OCI-LY7 (cell line): ENCODE measurements around the gene ZFYVE28.

Source experiments
- EZH2phosphoT487 ChIP-seq: fragments of 200-600 bp; sonication (generic); IDR thresholded peaks from 2 replicates; pipeline ENCODE4 v1.6.1; 2018; ENCODE audit warnings: low read depth, borderline replicate concordance, mild to moderate bottlenecking, mixed run types, antibody characterized with exemption, low read length, moderate library complexity, mixed read lengths
- TF ChIP-seq, protein P1 (sequence below): fragments of 200-600 bp; sonication (generic); conservative IDR thresholded peaks from 2 replicates; pipeline ENCODE4 v1.5.1; 2014; ENCODE audit warnings: mild to moderate bottlenecking, antibody characterized with exemption, low read length, moderate library complexity, mixed read lengths

DNA sequence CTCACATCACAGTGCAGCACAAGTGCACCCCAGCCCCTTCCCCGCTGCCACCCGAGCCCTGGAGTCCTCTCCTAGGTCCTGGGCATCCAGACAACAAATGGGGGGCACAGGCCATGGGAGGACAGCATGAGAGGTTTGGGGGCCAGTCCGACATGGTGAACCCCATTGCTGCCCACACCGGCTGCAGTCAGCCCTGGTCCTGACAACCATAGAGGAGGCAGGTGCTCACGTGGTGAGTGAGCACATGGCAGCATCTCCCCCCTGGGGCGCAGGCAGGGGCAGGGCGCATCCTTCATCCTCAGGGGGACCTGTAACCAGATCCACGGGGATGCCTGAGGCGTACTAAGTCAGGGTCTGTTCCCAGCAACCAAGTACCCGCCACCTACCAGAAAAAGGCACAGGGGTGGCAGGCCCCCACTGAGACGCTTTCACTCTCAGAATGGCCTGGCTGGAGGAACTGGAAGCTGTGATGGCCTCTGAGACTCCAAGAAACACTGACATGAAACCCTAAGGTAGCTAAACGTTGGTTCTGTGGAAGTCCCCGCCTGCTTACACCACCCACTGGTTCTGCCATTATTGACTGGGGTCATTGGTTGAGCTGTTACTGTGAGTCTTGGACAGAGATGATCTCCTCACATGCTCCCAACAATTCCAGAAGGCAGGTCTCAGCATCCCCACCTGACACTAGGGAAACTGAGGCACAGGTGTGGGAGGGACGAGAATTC is 6.5 kb downstream of the ZFYVE28 start:
- TF ChIP-seq, protein P1, sequence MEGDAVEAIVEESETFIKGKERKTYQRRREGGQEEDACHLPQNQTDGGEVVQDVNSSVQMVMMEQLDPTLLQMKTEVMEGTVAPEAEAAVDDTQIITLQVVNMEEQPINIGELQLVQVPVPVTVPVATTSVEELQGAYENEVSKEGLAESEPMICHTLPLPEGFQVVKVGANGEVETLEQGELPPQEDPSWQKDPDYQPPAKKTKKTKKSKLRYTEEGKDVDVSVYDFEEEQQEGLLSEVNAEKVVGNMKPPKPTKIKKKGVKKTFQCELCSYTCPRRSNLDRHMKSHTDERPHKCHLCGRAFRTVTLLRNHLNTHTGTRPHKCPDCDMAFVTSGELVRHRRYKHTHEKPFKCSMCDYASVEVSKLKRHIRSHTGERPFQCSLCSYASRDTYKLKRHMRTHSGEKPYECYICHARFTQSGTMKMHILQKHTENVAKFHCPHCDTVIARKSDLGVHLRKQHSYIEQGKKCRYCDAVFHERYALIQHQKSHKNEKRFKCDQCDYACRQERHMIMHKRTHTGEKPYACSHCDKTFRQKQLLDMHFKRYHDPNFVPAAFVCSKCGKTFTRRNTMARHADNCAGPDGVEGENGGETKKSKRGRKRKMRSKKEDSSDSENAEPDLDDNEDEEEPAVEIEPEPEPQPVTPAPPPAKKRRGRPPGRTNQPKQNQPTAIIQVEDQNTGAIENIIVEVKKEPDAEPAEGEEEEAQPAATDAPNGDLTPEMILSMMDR, result no peak
- no peak for TF ChIP-seq EZH2phosphoT487
